GM06990 (cell line): ENCODE data around the gene CCDC142.

Experiments
- DNase-seq: peaks from one replicate; pipeline ENCODE4 v3.0.0-alpha.2; 2011; ENCODE audit not compliant: insufficient read length; ENCODE audit errors: extremely low read depth
- H3K27me3 ChIP-seq: replicated peaks from 2 replicates; pipeline ENCODE4 v1.6.0; 2011; ENCODE audit warnings: low read length; ENCODE audit not compliant: control insufficient read depth, insufficient read depth
- H3K36me3 ChIP-seq: 2 replicates; pipeline ENCODE4 v1.5.1; 2011; ENCODE audit warnings: low read length; ENCODE audit not compliant: control insufficient read depth, insufficient read depth
- H3K4me3 ChIP-seq: replicated peaks from 2 replicates; pipeline ENCODE4 v1.5.1; 2011; ENCODE audit warnings: low read depth, mild to moderate bottlenecking, control low read depth, low read length
- CTCF ChIP-seq: IDR thresholded peaks from 2 replicates; pipeline ENCODE4 v1.5.1; 2011; ENCODE audit warnings: low read length, control low read depth, mild to moderate bottlenecking, inconsistent platforms; ENCODE audit not compliant: insufficient read depth, poor library complexity, severe bottlenecking

Gene CCDC142

GRCh38 chr2:74458938-74459363 lies 23.8 kb downstream of the CCDC142 start:
- no peak for TF ChIP-seq CTCF
- Histone ChIP-seq H3K36me3 (peaks cover 14% of the 10 kb centered on the region), H3K27me3 (no peaks in the 10 kb centered on the region), H3K4me3 (peak overlapping the region; percentile 98)
- no peak for DNase-seq

GRCh38 chr2:74458132-74458937 lies 24.5 kb downstream of the CCDC142 start, which contains the start of gene WBP1:
Gene WBP1, plus strand, starts transcription at chr2:74458438. Its CDS starts 165 bp downstream, at chr2:74458603.
- TF ChIP-seq CTCF, result no peak

GRCh38 chr2:74457549-74458131 lies 25.2 kb downstream of the CCDC142 start:
- DNase-seq, result peak; percentile 90

More at GRCh38 chr2:74458132-74458937, 24.5 kb downstream of the CCDC142 start, which contains the start of gene WBP1:
- peak; percentile 94 for DNase-seq
- H3K27me3 ChIP-seq, result no peaks in the 10 kb centered on the region
- H3K4me3 ChIP-seq, result peak within 1 kb of the TSS; percentile 98
- H3K36me3 ChIP-seq, result peaks cover 14% of the 10 kb centered on the region

GRCh38 chr2:74457129-74457548 lies 25.7 kb downstream of the CCDC142 start:
- no peak for DNase-seq
- Histone ChIP-seq H3K36me3 (peaks cover 9% of the 10 kb centered on the region), H3K27me3 (no peaks in the 10 kb centered on the region), H3K4me3 (peak overlapping the region; percentile 79)
- TF ChIP-seq CTCF, result no peak

More at GRCh38 chr2:74457549-74458131, 25.2 kb downstream of the CCDC142 start:
- no peaks in the 10 kb centered on the region for H3K27me3 ChIP-seq
- no peak for TF ChIP-seq CTCF
- peaks cover 13% of the 10 kb centered on the region for H3K36me3 ChIP-seq
- peak overlapping the region; percentile 79 for H3K4me3 ChIP-seq

GRCh38 chr2:74454654-74455511 lies 27.9 kb downstream of the CCDC142 start, which contains the start of gene INO80B:
Gene INO80B, plus strand, starts transcription at chr2:74455087. Its CDS starts 30 bp downstream, at chr2:74455117.
- DNase-seq, result peak; percentile 95
- H3K4me3 ChIP-seq, result peak within 1 kb of the TSS; percentile 87
- TF ChIP-seq CTCF, result no peak
- H3K36me3 ChIP-seq, result no peaks in the 10 kb centered on the region
- H3K27me3 ChIP-seq, result no peaks in the 10 kb centered on the region
